Astrocyte of the cerebellum (primary cell): ENCODE measurements around the gene DLGAP1.

ENCODE experiments used
- DNase-seq: peaks from one replicate; pipeline ENCODE4 v3.0.0-alpha.2; 2011; ENCODE audit warnings: low read depth
- H3K4me3 ChIP-seq: 2 replicates; pipeline ENCODE4 v1.5.1; 2011; ENCODE audit warnings: mild to moderate bottlenecking, low read depth, low read length, moderate library complexity
- in situ Hi-C: cut with HindIII; loops from 2 replicates; pipeline ENCODE4 v1.10.0; 2017; ENCODE audit warnings: low sequenced_read_pairs
- TF ChIP-seq, protein P1 (sequence below): IDR thresholded peaks from 2 replicates; pipeline ENCODE4 v1.5.1; 2012; ENCODE audit warnings: low read length, low read depth, moderate library complexity, mild to moderate bottlenecking; ENCODE audit errors: missing control alignments

Gene DLGAP1

GRCh38 chr18:3502650-3503049 is 952.5 kb downstream of the DLGAP1 start:
- no peak for DNase-seq
- in situ Hi-C loops, result no loop called here
- H3K4me3 ChIP-seq, result no peak overlapping the region
- TF ChIP-seq, protein P1, sequence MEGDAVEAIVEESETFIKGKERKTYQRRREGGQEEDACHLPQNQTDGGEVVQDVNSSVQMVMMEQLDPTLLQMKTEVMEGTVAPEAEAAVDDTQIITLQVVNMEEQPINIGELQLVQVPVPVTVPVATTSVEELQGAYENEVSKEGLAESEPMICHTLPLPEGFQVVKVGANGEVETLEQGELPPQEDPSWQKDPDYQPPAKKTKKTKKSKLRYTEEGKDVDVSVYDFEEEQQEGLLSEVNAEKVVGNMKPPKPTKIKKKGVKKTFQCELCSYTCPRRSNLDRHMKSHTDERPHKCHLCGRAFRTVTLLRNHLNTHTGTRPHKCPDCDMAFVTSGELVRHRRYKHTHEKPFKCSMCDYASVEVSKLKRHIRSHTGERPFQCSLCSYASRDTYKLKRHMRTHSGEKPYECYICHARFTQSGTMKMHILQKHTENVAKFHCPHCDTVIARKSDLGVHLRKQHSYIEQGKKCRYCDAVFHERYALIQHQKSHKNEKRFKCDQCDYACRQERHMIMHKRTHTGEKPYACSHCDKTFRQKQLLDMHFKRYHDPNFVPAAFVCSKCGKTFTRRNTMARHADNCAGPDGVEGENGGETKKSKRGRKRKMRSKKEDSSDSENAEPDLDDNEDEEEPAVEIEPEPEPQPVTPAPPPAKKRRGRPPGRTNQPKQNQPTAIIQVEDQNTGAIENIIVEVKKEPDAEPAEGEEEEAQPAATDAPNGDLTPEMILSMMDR, result no peak

DNA sequence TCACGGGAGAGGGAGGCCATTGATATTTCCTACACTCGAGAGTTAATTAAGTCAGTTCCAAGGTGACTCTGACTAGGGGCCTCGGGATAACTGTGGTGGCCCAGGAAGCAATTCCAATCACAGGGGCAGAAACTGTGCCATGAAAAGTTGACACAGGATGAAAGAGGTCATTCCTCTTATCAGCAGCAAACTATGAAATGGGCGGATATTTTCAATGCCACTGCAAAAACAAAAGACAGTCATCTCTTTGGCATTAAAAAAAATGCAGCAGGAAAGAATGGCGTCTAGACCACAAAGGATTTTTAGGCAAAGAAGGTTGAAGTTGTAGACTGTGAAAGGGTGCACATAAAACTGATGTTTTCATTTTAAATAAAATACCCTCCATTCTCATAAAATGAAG is 955.1 kb downstream of the DLGAP1 start:
- in situ Hi-C loops, result no loop called here
- TF ChIP-seq, protein P1, result no peak
- H3K4me3 ChIP-seq, result no peak overlapping the region
- no peak for DNase-seq

GRCh38 chr18:3499501-3499900 is 955.6 kb downstream of the DLGAP1 start:
- in situ Hi-C loops, result no loop called here
- H3K4me3 ChIP-seq, result peak overlapping the region; percentile 28
- DNase-seq, result no peak
- TF ChIP-seq, protein P1, result no peak

GRCh38 chr18:3498698-3499471 is 956.2 kb downstream of the DLGAP1 start:
- TF ChIP-seq, protein P1, result no peak
- in situ Hi-C loops, result no loop called here
- DNase-seq, result no peak
- H3K4me3 ChIP-seq, result peak overlapping the region; percentile 28

DNA sequence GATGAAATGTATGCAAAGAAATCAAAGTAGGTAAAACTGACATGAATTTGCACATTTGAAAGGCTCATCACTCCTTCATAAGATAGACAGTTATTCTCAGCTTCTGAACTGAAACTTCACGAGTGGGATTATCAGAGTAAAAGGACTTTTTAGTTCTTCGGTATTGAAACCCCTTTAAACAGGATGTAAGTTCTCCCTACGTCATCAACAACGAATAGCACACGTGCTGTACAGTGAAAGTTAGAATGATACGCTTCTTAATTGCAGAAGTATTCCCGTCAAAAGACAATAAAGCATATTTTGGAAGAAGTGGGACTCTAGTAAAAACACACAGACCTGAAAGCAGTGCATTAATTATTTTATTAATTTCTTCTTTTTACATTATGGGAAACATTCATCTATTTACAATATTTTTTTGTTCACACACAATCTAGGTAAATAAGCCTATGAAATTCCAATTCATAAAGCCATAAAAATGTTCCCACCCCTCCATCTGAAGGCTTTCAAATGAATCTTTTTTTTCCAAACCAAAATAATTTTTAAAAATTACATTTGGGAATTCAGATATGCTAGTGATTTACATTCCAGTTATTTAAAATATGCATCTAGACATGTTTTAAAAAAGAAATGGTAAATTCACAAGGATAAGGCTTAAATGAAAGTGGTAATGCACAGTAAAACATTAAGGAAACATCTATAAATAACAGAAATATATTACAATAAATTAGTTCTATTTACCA is 959.2 kb downstream of the DLGAP1 start:
- TF ChIP-seq, protein P1, result no peak
- in situ Hi-C loops, result no loop called here
- no peak overlapping the region for H3K4me3 ChIP-seq
- DNase-seq, result no peak

GRCh38 chr18:3494569-3494968 is 960.5 kb downstream of the DLGAP1 start:
- TF ChIP-seq, protein P1, result no peak
- no peak overlapping the region for H3K4me3 ChIP-seq
- no peak for DNase-seq
- in situ Hi-C loops, result no loop called here
